Measurements from ENCODE around the gene EDN2.

EDN2 gene

DNA sequence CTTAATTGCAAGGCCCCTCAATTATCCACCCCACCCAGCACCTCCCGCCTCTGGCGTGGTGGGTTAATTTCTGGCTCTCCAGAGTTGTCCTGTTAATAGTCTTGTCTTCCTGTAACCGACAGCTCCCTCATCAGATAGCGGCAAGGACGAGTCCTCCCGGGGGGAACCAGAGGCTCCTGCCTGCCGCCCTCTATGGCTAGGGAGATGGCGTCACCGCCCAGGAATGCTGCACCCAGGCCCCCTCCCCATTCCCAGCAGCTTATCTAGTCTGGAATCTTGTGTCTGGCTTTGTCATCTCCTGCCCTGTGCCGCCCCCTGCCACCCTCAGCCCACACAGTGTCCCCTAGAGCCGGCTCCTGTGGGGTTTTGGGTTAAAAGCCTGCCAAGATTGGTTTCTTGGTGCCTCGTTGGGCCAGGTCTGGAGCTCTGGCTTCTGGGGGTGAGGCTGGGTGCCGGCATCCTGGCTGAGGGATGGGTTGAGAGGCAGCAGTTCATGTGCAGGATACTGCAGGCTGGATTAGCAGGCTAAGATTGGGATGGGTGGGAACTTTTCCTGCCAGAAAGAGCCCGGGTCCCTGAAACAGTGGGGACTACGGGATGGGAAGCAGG is 48.8 kb downstream of the EDN2 start:
- DNase-seq, result no peak

DNA sequence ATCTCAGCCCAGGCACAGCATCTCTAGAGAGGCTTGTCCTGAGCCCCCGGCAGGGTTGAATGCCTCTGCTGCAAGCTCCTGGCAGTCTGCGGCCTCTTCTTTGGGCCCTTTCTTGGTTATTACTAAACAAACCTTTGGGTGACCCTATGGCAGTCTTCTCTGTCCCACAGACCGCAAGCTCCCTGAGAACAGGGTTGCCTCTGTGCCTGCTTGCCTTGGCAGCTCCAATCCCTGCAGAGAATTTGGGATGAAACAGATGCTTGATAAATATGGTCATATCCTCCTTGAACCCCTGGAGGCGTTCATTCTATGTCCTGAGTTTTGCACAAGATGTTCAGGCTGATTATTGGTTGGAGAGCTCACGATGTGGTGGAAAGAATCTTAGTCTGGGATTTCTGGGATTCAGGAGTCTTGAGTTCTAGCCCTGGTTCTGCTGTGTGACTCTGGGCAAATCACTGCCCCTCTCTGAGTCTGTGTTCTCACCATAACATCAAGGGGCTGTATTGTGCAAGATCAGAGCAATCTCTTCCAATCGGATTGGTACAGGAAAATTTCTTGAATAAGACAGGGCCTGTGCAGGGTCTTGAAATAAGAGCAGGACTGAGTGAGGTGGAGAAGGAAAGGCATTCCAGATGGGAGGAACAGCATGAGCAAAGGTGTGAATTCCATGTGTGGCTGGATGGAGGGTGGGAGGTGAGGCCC is 49.6 kb downstream of the EDN2 start:
- DNase-seq, result no peak

DNA sequence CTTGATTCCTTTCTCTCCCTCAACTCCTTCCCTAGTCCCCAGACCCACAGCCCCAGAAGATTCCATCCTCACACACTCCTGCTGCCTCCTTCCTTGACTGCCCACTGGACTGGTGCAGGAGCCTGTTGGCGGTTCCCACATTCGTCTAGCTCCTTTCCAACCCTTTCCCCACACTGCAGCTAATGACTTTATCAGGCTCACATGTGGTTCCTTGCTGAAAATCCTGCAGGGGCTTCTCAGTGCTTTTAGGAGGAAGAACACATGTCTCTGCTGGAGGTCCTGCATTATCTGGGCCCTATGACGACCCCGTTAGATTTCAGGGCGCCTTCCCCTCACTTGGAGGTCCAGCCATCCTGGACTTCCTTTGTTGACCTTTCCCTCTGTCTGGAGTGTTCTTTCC is 50.2 kb downstream of the EDN2 start:
- no peak for DNase-seq

DNA sequence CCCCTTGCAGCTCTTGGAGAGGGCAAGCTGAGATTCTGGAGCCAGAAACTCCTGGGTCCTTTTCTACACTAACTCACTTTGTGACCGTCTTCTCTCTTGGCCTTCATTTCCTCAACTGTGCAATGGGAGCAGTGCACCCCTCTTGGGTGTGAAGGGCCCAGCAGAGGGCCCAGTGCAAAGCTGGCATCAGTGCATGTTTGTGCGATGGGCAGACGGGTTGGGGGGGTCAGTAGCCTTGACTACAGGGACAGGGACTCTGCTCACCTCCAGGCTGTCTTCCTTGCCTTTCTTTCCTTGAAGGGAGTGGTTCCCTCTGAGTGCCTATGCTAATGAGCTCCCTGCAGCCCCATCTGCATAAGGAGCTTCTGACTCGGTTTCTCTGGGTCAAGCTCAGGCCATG is 51.0 kb downstream of the EDN2 start:
- no peak for DNase-seq

DNA sequence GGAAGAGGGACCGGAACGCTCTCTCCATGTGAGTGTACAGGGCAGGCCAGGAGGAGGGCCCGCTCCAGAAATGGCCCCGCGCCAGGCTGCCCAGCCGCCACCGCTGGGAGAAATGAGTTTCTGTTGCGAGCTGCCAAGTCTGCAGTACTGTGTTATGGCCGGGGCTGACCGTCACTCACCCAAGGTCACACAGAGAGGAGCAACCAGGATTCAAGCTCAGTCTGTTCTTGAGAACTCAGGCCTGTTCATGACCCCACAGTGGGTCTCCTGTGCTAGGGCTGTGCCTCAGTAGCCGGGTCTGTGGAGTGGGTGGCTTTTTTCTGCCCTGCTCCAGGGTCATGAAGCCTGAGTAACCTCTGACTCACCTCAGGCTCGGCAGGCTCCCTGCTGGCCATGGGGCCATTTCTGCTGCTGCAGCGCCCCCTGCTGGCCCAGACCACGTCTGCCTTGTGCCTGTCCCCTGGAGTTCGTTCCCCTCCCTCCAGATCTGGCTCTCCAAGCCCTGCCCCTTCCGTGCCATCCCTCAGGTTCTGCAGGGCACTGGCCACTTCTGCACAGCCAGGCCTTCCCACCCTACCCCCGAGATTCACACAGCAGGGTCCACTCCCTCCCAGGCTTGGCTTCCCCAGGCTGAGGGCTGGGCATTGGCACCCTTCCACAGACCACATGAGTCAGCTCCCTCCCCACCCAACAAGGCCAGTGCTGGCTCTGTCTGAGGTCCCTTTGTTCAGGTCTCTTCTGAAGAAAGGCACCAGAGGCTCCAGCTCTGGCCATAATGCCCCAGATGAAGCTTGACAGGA is 51.8 kb downstream of the EDN2 start:
- peak; percentile 67 for DNase-seq

DNA sequence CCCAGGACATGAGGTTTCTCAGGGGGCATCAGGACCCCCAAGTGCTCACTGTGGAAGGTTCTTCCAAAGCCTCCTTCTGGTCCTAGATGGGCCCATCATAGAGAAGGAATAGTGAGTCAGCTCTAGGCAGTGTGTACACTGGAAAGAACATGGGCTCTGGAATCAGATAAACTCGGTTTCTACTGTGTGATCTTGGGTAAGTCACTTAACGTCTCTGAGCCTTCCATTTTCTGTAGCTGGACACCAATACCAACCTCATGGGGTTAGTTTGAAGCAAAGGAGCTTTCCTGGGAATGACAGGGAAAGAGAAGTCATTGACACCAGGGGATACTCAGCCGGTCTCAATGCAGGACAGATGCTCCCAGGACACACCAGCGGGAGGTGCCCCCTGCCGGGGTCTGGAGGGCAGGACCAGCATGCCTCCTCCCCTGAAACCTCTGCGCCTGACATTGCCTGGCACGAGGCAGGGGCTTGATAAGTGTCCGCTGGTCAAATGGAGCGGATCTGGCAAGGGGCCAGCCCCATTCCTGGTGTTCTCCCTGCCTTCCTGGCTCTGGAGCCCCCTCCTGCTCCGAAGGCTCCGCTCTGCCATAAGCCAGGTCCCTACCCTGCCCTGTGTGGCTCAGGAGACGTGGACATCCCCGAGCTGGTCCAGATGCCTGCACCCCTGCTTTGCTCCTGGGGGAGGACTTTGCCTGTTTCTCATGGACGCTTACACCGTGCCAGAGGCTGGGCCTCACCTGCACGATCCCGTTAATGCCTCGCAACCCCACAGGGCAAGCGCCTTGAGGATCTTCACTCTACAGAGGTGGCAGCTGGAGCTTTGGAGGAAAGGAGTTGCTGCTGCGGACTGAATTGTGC is 52.8 kb downstream of the EDN2 start:
- DNase-seq, result no peak

DNA sequence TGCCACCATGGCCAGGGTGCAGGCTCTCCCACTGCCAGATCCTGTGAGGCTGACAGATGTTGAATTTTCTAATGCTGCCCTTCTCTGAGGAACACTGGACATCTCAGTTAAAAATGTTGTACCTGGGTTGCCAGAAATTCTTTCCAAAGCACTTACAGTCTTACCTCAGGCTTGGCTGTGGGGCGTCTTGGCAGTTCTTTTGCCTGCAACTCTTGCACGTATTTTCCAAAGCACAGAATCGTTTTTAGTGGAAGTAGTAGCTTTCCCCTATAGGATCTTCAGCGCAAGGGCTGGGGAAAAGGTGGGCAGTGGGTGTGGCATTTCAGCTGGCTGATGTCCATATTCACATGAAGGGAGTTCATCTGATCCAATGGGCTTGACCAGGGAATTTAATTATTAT is 53.9 kb downstream of the EDN2 start:
- DNase-seq, result no peak

DNA sequence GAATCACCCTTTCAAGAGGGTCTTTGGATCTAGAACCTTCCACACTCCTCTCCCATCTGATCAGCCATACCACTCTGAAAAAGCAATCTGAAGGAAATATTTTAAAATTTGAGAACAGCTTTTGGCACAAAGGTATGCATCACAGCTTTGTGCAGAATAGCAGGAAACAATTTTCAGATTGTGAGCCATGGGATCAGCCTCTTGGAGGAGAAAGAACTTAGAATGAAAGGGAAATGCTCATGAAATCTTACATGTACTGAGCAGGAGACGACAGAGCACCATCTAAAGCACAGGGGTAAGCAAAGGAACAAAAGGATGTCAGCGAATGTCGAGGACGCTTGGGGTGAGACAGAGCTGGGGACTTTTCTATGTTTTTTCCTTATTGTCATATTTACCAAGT is 54.4 kb downstream of the EDN2 start:
- DNase-seq, result no peak

DNA sequence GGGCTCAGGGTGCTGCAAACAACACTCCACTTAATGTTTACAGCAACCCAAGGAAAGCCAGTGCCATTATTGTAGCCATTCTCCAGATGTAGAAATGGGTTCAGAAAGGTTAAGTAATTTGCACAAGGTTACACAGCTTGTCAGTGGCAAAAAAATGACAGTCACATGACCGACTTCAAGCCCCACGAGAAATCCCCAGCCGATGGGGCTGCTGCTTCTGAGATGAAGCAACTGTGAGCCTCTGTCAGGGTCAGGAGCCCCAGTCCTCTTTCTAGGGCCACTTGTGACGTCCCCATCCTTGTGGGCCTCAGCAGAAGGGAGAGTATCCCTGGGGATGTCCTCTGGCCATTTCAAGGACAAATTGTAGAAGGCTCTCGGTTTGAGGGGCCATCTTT is 54.8 kb downstream of the EDN2 start:
- DNase-seq, result no peak
